ENCODE results near the gene RABEP1. TPM values are rescaled to one million over a fixed set of nuclear protein-coding genes. Genes with fewer than 3 reads are reported as not detected.

The RABEP1 gene
- polyA plus RNA-seq, 1 experiment, result 14.9 TPM

GRCh38 chr17:5419959-5420653 lies 138.0 kb downstream of the RABEP1 start, which contains the start of gene RPAIN:
TSS of gene RPAIN (plus strand) at chr17:5420182. CDS start at chr17:5420211, 29 bp downstream.
- Histone ChIP-seq H3K27me3 (ENCODE audit: control insufficient read depth, insufficient read depth, low read length) (no peaks in the 10 kb centered on the region), H3K4me3 (ENCODE audit: low read depth, low read length) (peak within 1 kb of the TSS; percentile 65), H3K36me3 (ENCODE audit: control insufficient read depth, insufficient read depth, low read length) (peaks cover 4% of the 10 kb centered on the region)
- CTCF ChIA-PET, result interaction anchor here (0.9 to 1.2 kb wide), 3 partner anchors 19 to 192 kb away, joined by 3 to 6 read pairs (median 6); partner anchors contain the start of gene C1QBP
- TF ChIP-seq, protein P1, sequence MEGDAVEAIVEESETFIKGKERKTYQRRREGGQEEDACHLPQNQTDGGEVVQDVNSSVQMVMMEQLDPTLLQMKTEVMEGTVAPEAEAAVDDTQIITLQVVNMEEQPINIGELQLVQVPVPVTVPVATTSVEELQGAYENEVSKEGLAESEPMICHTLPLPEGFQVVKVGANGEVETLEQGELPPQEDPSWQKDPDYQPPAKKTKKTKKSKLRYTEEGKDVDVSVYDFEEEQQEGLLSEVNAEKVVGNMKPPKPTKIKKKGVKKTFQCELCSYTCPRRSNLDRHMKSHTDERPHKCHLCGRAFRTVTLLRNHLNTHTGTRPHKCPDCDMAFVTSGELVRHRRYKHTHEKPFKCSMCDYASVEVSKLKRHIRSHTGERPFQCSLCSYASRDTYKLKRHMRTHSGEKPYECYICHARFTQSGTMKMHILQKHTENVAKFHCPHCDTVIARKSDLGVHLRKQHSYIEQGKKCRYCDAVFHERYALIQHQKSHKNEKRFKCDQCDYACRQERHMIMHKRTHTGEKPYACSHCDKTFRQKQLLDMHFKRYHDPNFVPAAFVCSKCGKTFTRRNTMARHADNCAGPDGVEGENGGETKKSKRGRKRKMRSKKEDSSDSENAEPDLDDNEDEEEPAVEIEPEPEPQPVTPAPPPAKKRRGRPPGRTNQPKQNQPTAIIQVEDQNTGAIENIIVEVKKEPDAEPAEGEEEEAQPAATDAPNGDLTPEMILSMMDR (IDR thresholded peaks at IDR 0.05; ENCODE audit: insufficient read depth, low read depth, low read length), result no peak
- POLR2A ChIA-PET, result no interaction called here
- no peak for DNase-seq (ENCODE audit: low read depth)

DNA sequence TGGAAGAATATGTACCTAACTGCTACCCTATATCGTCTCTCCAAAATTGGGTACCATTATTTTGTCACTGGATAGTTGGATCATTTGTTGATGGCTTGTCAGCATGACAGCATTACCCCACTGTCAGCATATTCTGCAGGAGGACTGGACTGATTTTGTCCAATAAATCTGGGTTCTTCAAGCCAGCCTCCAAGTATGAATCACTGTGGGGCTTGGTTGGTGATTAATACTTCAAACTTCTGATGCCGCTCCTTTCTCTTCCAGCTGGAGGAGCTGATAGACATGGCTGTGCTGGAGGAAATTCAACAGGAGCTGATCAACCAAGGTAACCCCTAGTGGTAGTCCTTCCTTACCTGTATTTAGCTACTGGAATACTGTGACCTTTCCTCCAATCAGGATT lies 140.4 kb downstream of the RABEP1 start:
- H3K27me3 ChIP-seq (ENCODE audit: control insufficient read depth, insufficient read depth, low read length), result no peaks in the 10 kb centered on the region
- peaks cover 4% of the 10 kb centered on the region for H3K36me3 ChIP-seq (ENCODE audit: control insufficient read depth, insufficient read depth, low read length)
- H3K4me3 ChIP-seq (ENCODE audit: low read depth, low read length), result no peak overlapping the region
- CTCF ChIA-PET, result interaction anchor here (0.8 to 3.7 kb wide), 3 partner anchors 9 to 16 kb away, joined by 3 to 22 read pairs (median 4); partner anchors contain the start of gene C1QBP
- TF ChIP-seq, protein P1 (IDR thresholded peaks at IDR 0.05; ENCODE audit: insufficient read depth, low read depth, low read length), result peak; percentile 23; the same call in 1 of the 2 replicates
- no peak for DNase-seq (ENCODE audit: low read depth)
- POLR2A ChIA-PET, result interaction anchor here (1.0 kb wide), 1 partner anchor 14 kb away, joined by 4 read pairs; no protein-coding TSS in a partner anchor

- POLR2A ChIA-PET, result no interaction called here
Measured at GRCh38 chr17:5424909-5425308, 142.8 kb downstream of the RABEP1 start.

DNA sequence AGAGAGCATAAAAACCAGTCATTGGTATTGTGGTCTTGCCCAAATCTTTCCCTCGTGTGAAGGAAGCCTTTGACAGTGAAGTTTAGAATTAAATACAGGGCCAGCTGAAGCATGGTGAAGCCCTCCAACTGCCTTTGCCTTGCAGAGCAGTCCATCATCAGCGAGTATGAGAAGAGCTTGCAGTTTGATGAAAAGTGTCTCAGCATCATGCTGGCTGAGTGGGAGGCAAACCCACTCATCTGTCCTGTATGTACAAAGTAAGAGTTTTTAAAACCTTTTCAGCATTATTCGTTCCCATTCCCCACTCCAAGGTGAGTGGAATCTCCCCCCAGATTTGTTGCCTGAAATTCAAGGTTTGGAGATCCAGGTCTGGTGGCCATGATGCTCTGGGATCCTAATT lies 143.7 kb downstream of the RABEP1 start:
- ChIA-PET CTCF (interaction anchor here (3.7 kb wide), 1 partner anchor 13 kb away, joined by 22 read pairs; the partner anchor contains the start of gene C1QBP), POLR2A (no interaction called here)
- Histone ChIP-seq H3K4me3 (ENCODE audit: low read depth, low read length) (no peak overlapping the region), H3K27me3 (ENCODE audit: control insufficient read depth, insufficient read depth, low read length) (no peaks in the 10 kb centered on the region), H3K36me3 (ENCODE audit: control insufficient read depth, insufficient read depth, low read length) (peaks cover 4% of the 10 kb centered on the region)
- TF ChIP-seq, protein P1 (IDR thresholded peaks at IDR 0.05; ENCODE audit: insufficient read depth, low read depth, low read length), result no peak
- DNase-seq (ENCODE audit: low read depth), result no peak

More at GRCh38 chr17:5424909-5425308, 142.8 kb downstream of the RABEP1 start:
- Histone ChIP-seq H3K4me3 (ENCODE audit: low read depth, low read length) (no peak overlapping the region), H3K36me3 (ENCODE audit: control insufficient read depth, insufficient read depth, low read length) (peaks cover 4% of the 10 kb centered on the region), H3K27me3 (ENCODE audit: control insufficient read depth, insufficient read depth, low read length) (no peaks in the 10 kb centered on the region)
- DNase-seq (ENCODE audit: low read depth), result no peak
- CTCF ChIA-PET, result interaction anchor here (1.3 to 3.7 kb wide), 2 partner anchors 8 to 14 kb away, joined by 4 to 22 read pairs; partner anchors contain the start of gene C1QBP
- TF ChIP-seq, protein P1 (IDR thresholded peaks at IDR 0.05; ENCODE audit: insufficient read depth, low read depth, low read length), result no peak

DNA sequence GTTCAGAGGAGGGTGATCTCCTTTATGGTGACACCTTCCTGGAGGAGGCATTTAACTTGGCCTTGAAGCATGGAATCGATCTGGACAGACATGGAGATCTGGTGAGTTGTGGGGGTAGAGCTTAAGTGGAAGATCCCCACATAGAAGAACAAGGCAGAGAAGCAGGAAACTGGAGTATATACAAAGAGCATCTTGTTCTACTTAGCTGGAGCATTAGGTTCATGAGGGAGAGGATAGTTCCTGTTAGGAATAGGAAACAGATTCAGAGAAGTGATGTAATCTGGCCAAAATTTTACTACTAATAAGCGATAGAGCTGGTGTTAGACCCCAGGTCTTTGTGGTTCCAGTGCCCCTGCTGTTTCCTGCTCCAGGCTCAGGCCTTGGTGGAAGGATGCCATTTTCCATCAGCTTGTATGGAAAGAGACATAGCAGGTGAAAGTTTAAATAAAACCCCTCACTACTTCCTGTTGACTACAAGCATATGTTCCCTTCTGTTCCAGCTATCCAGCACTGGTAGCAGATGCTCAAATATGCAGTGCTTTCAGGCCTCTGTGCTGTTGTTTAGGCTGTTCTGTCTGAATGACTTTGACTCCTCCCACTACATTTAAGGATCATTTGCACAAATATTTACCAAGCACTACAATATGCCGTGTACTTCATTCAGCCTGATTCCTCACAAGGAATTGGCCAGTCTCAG lies 147.3 kb downstream of the RABEP1 start:
- no peak for DNase-seq (ENCODE audit: low read depth)
- ChIA-PET POLR2A (no interaction called here), CTCF (interaction anchor here (8.2 kb wide), 1 partner anchor 11 kb away, joined by 69 read pairs; the partner anchor contains the start of gene C1QBP)
- Histone ChIP-seq H3K27me3 (ENCODE audit: control insufficient read depth, insufficient read depth, low read length) (no peaks in the 10 kb centered on the region), H3K4me3 (ENCODE audit: low read depth, low read length) (no peak overlapping the region), H3K36me3 (ENCODE audit: control insufficient read depth, insufficient read depth, low read length) (peaks cover 14% of the 10 kb centered on the region)
- TF ChIP-seq, protein P1 (IDR thresholded peaks at IDR 0.05; ENCODE audit: insufficient read depth, low read depth, low read length), result no peak
